Heart right ventricle (tissue), 16 donors: ENCODE data around the gene IL17C. TPM values are rescaled to one million over a fixed set of nuclear protein-coding genes. Genes with fewer than 3 reads are reported as not detected.

Experiments
- ATAC-seq, 8 donors: fragments of 200-7000 bp; cut with Tn5 transposase; one replicate each; pipeline ENCODE4 v1.9.1; 2020; ENCODE audit warnings: mild to moderate bottlenecking in 8 of 8, moderate library complexity in 8 of 8, moderate number of reproducible peaks in 1 of 8
- DNase-seq, 2 donors: peaks; one replicate each; pipeline ENCODE4 v3.0.0-alpha.2; 2020
- H3K27ac ChIP-seq, 10 donors: fragments of 200-600 bp; sonication (generic) in 2 of 10; one replicate each; pipeline versions ENCODE4 v1.5.0 to v1.8.0; 2020 to 2022; ENCODE audit warnings: mild to moderate bottlenecking in 3 of 10
- H3K27me3 ChIP-seq, 7 donors: fragments of 200-600 bp; one replicate each; pipeline ENCODE4 v1.8.0; 2021 to 2022; ENCODE audit warnings: mild to moderate bottlenecking in 2 of 7
- H3K36me3 ChIP-seq, 9 donors: fragments of 200-600 bp; sonication (generic) in 1 of 9; one replicate each; pipeline versions ENCODE4 v1.5.0 to v1.8.0; 2020 to 2022; ENCODE audit warnings: mild to moderate bottlenecking in 2 of 9
- H3K4me1 ChIP-seq, 9 donors: fragments of 200-600 bp; sonication (generic) in 1 of 9; one replicate each; pipeline versions ENCODE4 v1.5.0 to v1.8.0; 2020 to 2022; ENCODE audit warnings: mild to moderate bottlenecking in 4 of 9
- H3K4me3 ChIP-seq, 10 donors: fragments of 200-600 bp; sonication (generic) in 2 of 10; one replicate each; pipeline versions ENCODE4 v1.5.0 to v1.8.0; 2020 to 2022; ENCODE audit warnings: mild to moderate bottlenecking in 7 of 10, moderate library complexity in 2 of 10
- H3K9me3 ChIP-seq, 11 donors: fragments of 200-600 bp in 10 of 11; sonication (generic) in 2 of 11; one replicate each; pipeline versions ENCODE4 v1.5.0 to v1.8.0; 2013 to 2022; ENCODE audit warnings: mild to moderate bottlenecking in 2 of 11, control low read depth in 1 of 11, moderate library complexity in 1 of 11
- CTCF ChIP-seq, 9 donors: fragments of 200-600 bp; sonication (generic) in 2 of 9; IDR thresholded peaks; one replicate each; pipeline versions ENCODE4 v1.5.0 to v1.8.0; 2021 to 2022; ENCODE audit warnings: antibody characterized with exemption in 9 of 9, mild to moderate bottlenecking in 5 of 9, moderate library complexity in 1 of 9
- WGBS, 2 donors: extraction: QIAGEN DNeasy Blood & Tissue Kit; methylation state at CpG; one replicate each; pipeline ENCODE4 v1.1.7; 2013; ENCODE audit warnings: inconsistent platforms in 1 of 2; 5-methylcytosine and 5-hydroxymethylcytosine counted together
- intact Hi-C, 10 donors: fragments of 100-400 bp; cut with DNase I; formaldehyde crosslinking; loops; one replicate each; pipeline versions ENCODE4 v1.11.1 to v1.14.2; 2022
- polyA plus RNA-seq, 2 donors: library from polyadenylated mRNA; stranded (reverse); fragments of 200-250 nt; gene quantifications; one replicate each; pipeline ENCODE4 v1.2.3, GENCODE V29; 2013
- total RNA-seq, 10 donors: library from RNA; stranded (reverse); fragmentation: NEBNext Ultra II Directional in 3 of 10; extraction: Animal tissue kit (Norgen Biotek cat#: 25700) in 3 of 10; gene quantifications; one replicate each; pipeline versions ENCODE4 v1.2.1 to v1.2.4, GENCODE V29; 2021 to 2023
- donor health status: Arrhythmogenic right ventricular cardiomyopathy.
- donor health status: ischemic (EF 13 %, LVEDD 7.1; RV severe dilation, severe dysfunction).
- donor health status: healthy with polysubstance abuse.
- donor health status: DM: no; HTN: yes; CAD: no.
- donor health status: DM: no; HTN: no; CAD: no.
- donor health status: ischemic (EF 25% LVEDD 6.9; RV normal size, moderate dysfunction).
- donor health status: ischemic (EF 25% LVEDD 5.7; RV mildly dilated, moderate dysfunction).
- donor health status: healthy.
- donor health status: DM: yes; HTN: yes; CAD: no.
- donor health status: Ischemic cardiomyopathy.
- donor health status: ischemic (EF 35%, LVEDD 5.7; RV mildly dilated, moderate dysfunction).
- donor health status: nonischemic (EF 11% LVEDD 7.7; RV severe dilation, severe dysfunction).
- donor health status: DM: yes; HTN: yes; CAD: no.
- donor health status: PGD.
- donor health status: ischemic (EF 29% LVEDD 5.4; RV normal size, mild dysfunction).
- donor health status: nonischemic (EF 23%, LVEDD 6.1; RV moderate dilation, normal function).

IL17C gene
- total and polyA plus RNA-seq, 12 donors, result not detected

- peak; percentile 35 to 70 (median 56) for TF ChIP-seq CTCF (IDR thresholded peaks at IDR 0.05)
- peak overlapping the region in 9 of 10 donors; percentile 35 to 79 (median 62) for H3K27ac ChIP-seq
- 22% methylated on average over 12 of the region's 12 CpGs for WGBS, 2 donors
- peak; percentile 73 to 75 for DNase-seq
- no peak overlapping the region for H3K4me3 ChIP-seq
- peak; percentile 78 to 92 (median 86) for ATAC-seq
- H3K36me3 ChIP-seq, result peaks cover 0 to 95% (median 46%) of the 10 kb centered on the region in 9 donors
- peaks cover 4 to 26% (median 12%) of the 10 kb centered on the region in 9 donors for H3K4me1 ChIP-seq
- no peaks in the 10 kb centered on the region for H3K27me3 ChIP-seq
- intact Hi-C loops, result no loop called here
- H3K9me3 ChIP-seq, result no peaks in the 10 kb centered on the region
These were observed 9.8 kb upstream of the IL17C start for GRCh38 chr16:88628512-88628974.

GRCh38 chr16:88629835-88630234 lies 8.5 kb upstream of the IL17C start:
- intact Hi-C loops, result no loop called here
- ATAC-seq (no peak), DNase-seq (no peak)
- H3K36me3 ChIP-seq, result peaks cover 0 to 82% (median 34%) of the 10 kb centered on the region in 9 donors
- H3K4me3 ChIP-seq, result no peak overlapping the region
- WGBS, 2 donors, result 85 to 87% methylated on average over 9 of the region's 9 CpGs
- H3K27me3 ChIP-seq, result peaks cover 0 to 1% (median 0%) of the 10 kb centered on the region in 7 donors
- H3K27ac ChIP-seq, result peak overlapping the region in 1 of 10 donors; percentile 26
- peaks cover 4 to 39% (median 20%) of the 10 kb centered on the region in 9 donors for H3K4me1 ChIP-seq
- no peaks in the 10 kb centered on the region for H3K9me3 ChIP-seq
- TF ChIP-seq CTCF (IDR thresholded peaks at IDR 0.05), result no peak

GRCh38 chr16:88630433-88630832 lies 7.9 kb upstream of the IL17C start:
- Histone ChIP-seq H3K9me3 (no peaks in the 10 kb centered on the region), H3K4me1 (peaks cover 4 to 44% (median 25%) of the 10 kb centered on the region in 9 donors), H3K4me3 (no peak overlapping the region), H3K27me3 (peaks cover 0 to 7% (median 0%) of the 10 kb centered on the region in 7 donors), H3K36me3 (peaks cover 0 to 76% (median 32%) of the 10 kb centered on the region in 9 donors), H3K27ac (peak overlapping the region in 8 of 10 donors; percentile 12 to 64 (median 56))
- no peak for TF ChIP-seq CTCF (IDR thresholded peaks at IDR 0.05)
- intact Hi-C loops, result no loop called here
- DNase-seq (no peak), ATAC-seq (no peak)
- 83 to 87% methylated on average over 11 to 12 of the region's 12 CpGs for WGBS, 2 donors

GRCh38 chr16:88630941-88631340 lies 7.4 kb upstream of the IL17C start:
- H3K27ac ChIP-seq, result peak overlapping the region in 8 of 10 donors; percentile 12 to 64 (median 56)
- peaks cover 0 to 11% (median 0%) of the 10 kb centered on the region in 7 donors for H3K27me3 ChIP-seq
- DNase-seq (peak in 1 of 2 donors; percentile 22), ATAC-seq (no peak)
- 81 to 85% methylated on average over 23 of the region's 23 CpGs for WGBS, 2 donors
- peaks cover 0 to 71% (median 27%) of the 10 kb centered on the region in 9 donors for H3K36me3 ChIP-seq
- TF ChIP-seq CTCF (IDR thresholded peaks at IDR 0.05), result no peak
- H3K4me3 ChIP-seq, result no peak overlapping the region
- peaks cover 4 to 44% (median 26%) of the 10 kb centered on the region in 9 donors for H3K4me1 ChIP-seq
- intact Hi-C loops, result no loop called here
- no peaks in the 10 kb centered on the region for H3K9me3 ChIP-seq
